A549 (cell line): ENCODE measurements around the gene HERC2. TPM values are rescaled to one million over a fixed set of nuclear protein-coding genes. Genes with fewer than 3 reads are reported as not detected.
A peak's percentile ranks its signal among the peaks of the same experiment; 100 is the strongest.
"Not testable (repeated sequence)": the region's sequence is repeated elsewhere in the genome, so short reads cannot be mapped to it uniquely, and the experiment has no call there.

Source experiments
- ATAC-seq, 2 experiments: fragments of 200-7000 bp in 1 of 2; fragments of >200 bp in 1 of 2; cut with Nextera tagmentation in 1 of 2; cut with Tn5 transposase in 1 of 2; 3 replicates each; pipeline versions ENCODE4 v1.8.0 to v1.9.1; 2018 to 2020; ENCODE audit warnings: mild to moderate bottlenecking in 1 of 2, moderate library complexity in 1 of 2
- CTCF ChIA-PET: fragments of 300-600 bp; sonication (Branson Sonifier 250); formaldehyde crosslinking; extraction: SDS; loops from one replicate; lab custom pipeline; 2021; ENCODE audit warnings: antibody characterized with exemption, inconsistent platforms; lab: Yijun Ruan, JAX
- POLR2A ChIA-PET: fragments of 350-600 bp; formaldehyde crosslinking; extraction: SDS; loops from one replicate; lab custom pipeline; 2021; ENCODE audit warnings: antibody characterized with exemption, inconsistent platforms; lab: Yijun Ruan, JAX
- DNase-seq, 2 experiments: peaks; one replicate each; pipeline versions ENCODE4 v3.0.0 to v3.0.0-alpha.2; 2011 to 2016; ENCODE audit warnings: low read depth in 1 of 2, low spot score in 1 of 2
- FAIRE-seq: peaks from 2 replicates; lab custom pipeline; 2011; peaks lifted over from hg19 to GRCh38; lab: Jason Lieb, UNC
- H3K27ac ChIP-seq, 2 experiments: fragments of >200 bp; sonication (Bioruptor Twin); formaldehyde crosslinking; 3 replicates each; pipeline ENCODE4 v1.5.1; 2016 to 2017
- H3K4me1 ChIP-seq: fragments of >200 bp; sonication (Bioruptor Twin); formaldehyde crosslinking; 3 replicates; pipeline ENCODE4 v1.6.1; 2016
- H3K4me2 ChIP-seq: fragments of >200 bp; sonication (Bioruptor Twin); formaldehyde crosslinking; 3 replicates; pipeline ENCODE4 v1.6.1; 2016
- H3K4me3 ChIP-seq: fragments of >200 bp; sonication (Bioruptor Twin); formaldehyde crosslinking; 3 replicates; pipeline ENCODE4 v1.5.1; 2016
- H3K9me3 ChIP-seq: fragments of >200 bp; sonication (Bioruptor Twin); formaldehyde crosslinking; 3 replicates; pipeline ENCODE4 v1.6.1; 2016
- WGBS: methylation state at CpG from one replicate; pipeline ENCODE4 v1.1.6; 2017; ENCODE audit errors: missing lambda C conversion rate; 5-methylcytosine and 5-hydroxymethylcytosine counted together
- polyA minus RNA-seq: library from RNA; depleted of rRNA, polyadenylated mRNA; stranded (reverse); fragments of >200 nt; gene quantifications from 2 replicates; pipeline ENCODE4 v1.2.3, GENCODE V29; 2011; rRNA and poly(A)+ RNA removed
- polyA plus RNA-seq, 4 experiments: library from polyadenylated mRNA; depleted of rRNA in 3 of 4; stranded (reverse); fragments of >200 nt; fragmentation: RNase III in 1 of 4; extraction: RNeasy Plus Mini Kit Qiagen cat#74134 plus additional on column Dnase treatment in 1 of 4; gene quantifications; 2 replicates in 3 of 4; 3 replicates in 1 of 4; pipeline ENCODE4 v1.2.3, GENCODE V29; 2011 to 2017

The HERC2 gene
- polyA plus RNA-seq (2011; rRNA removed) (32.8 and 40.9 TPM in 2 replicates), polyA plus RNA-seq (2017; fragmentation: RNase III; extraction: RNeasy Plus Mini Kit Qiagen cat#74134 plus additional on column Dnase treatment) (31.4 to 34.2 TPM (median 33.4 TPM) in 3 replicates), polyA minus RNA-seq (92.4 and 113 TPM in 2 replicates)
- 46.7 and 51.5 TPM in 2 replicates for polyA plus RNA-seq (2012; cell fraction: cytosol; rRNA removed)
- 176 and 222 TPM in 2 replicates for polyA plus RNA-seq (2012; cell fraction: nucleus; rRNA removed)

- ATAC-seq, FAIRE-seq, H3K9me3 ChIP-seq, H3K4me1 ChIP-seq, POLR2A ChIA-PET, DNase-seq, CTCF ChIA-PET: not testable (repeated sequence)
- Histone ChIP-seq H3K4me2 (peak within 1 kb of the TSS; percentile 69), H3K27ac (peak within 1 kb of the TSS; percentile 65 to 83; a peak in 5 of 6 replicates), H3K4me3 (peak within 1 kb of the TSS; percentile 53)
- no CpG with 5 or more reads among the region's 52 CpGs for WGBS
Observed at GRCh38 chr15:28322129-28322588, at the start of gene HERC2. TSS of gene HERC2 (minus strand) at chr15:28322179. CDS start at chr15:28321433, 746 bp downstream.

- ATAC-seq, DNase-seq, H3K27ac ChIP-seq, H3K9me3 ChIP-seq, CTCF ChIA-PET, H3K4me2 ChIP-seq, H3K4me1 ChIP-seq, H3K4me3 ChIP-seq, POLR2A ChIA-PET, FAIRE-seq: not testable (repeated sequence)
- WGBS: 87% methylated on average over 6 of the region's 17 CpGs
Observed at GRCh38 chr15:28365502-28365901, 43.5 kb upstream of the HERC2 start.

- POLR2A ChIA-PET, CTCF ChIA-PET, H3K4me3 ChIP-seq, H3K9me3 ChIP-seq, ATAC-seq, DNase-seq, H3K27ac ChIP-seq, FAIRE-seq, H3K4me2 ChIP-seq, H3K4me1 ChIP-seq: not testable (repeated sequence)
- WGBS: no CpG with 5 or more reads among the region's 7 CpGs
Observed at GRCh38 chr15:28357984-28358383, 36.0 kb upstream of the HERC2 start, which contains the start of gene GOLGA6L24. TSS of gene GOLGA6L24 (minus strand) at chr15:28358084. CDS start at chr15:28358023, 61 bp downstream.

GRCh38 chr15:28321358-28322078, 461 bp downstream of the HERC2 start:
- FAIRE-seq, POLR2A ChIA-PET, CTCF ChIA-PET, DNase-seq, H3K9me3 ChIP-seq, H3K4me1 ChIP-seq, ATAC-seq: not testable (repeated sequence)
- WGBS: 2% methylated on average over 13 of the region's 39 CpGs
- H3K4me2 ChIP-seq: peak overlapping the region; percentile 69
- peak overlapping the region; percentile 53 for H3K4me3 ChIP-seq
- H3K27ac ChIP-seq: peak overlapping the region; percentile 65 to 83; a peak in 5 of 6 replicates

- POLR2A ChIA-PET, FAIRE-seq, DNase-seq, H3K4me1 ChIP-seq, H3K4me3 ChIP-seq, ATAC-seq, H3K27ac ChIP-seq, CTCF ChIA-PET, H3K4me2 ChIP-seq, H3K9me3 ChIP-seq: not testable (repeated sequence)
- 97% methylated on average over 1 of the region's 1 CpG for WGBS
Observed at GRCh38 chr15:28319725-28320124, 2.3 kb downstream of the HERC2 start.

- H3K4me2 ChIP-seq, CTCF ChIA-PET, H3K4me3 ChIP-seq, POLR2A ChIA-PET, FAIRE-seq, DNase-seq, H3K9me3 ChIP-seq, H3K27ac ChIP-seq, ATAC-seq, H3K4me1 ChIP-seq: not testable (repeated sequence)
- 100% methylated on average over 1 of the region's 3 CpGs for WGBS
Observed at GRCh38 chr15:28318828-28319227, 3.2 kb downstream of the HERC2 start.

- H3K4me3 ChIP-seq, DNase-seq, POLR2A ChIA-PET, FAIRE-seq, H3K9me3 ChIP-seq, CTCF ChIA-PET, ATAC-seq, H3K4me2 ChIP-seq, H3K27ac ChIP-seq, H3K4me1 ChIP-seq: not testable (repeated sequence)
- WGBS: 92% methylated on average over 13 of the region's 13 CpGs
Observed at GRCh38 chr15:28318122-28318521, 3.9 kb downstream of the HERC2 start.

GRCh38 chr15:28316958-28317357, 5.0 kb downstream of the HERC2 start:
- H3K4me2 ChIP-seq, H3K9me3 ChIP-seq, DNase-seq, FAIRE-seq, POLR2A ChIA-PET, CTCF ChIA-PET, ATAC-seq, H3K4me1 ChIP-seq, H3K27ac ChIP-seq, H3K4me3 ChIP-seq: not testable (repeated sequence)
- 95% methylated on average over 7 of the region's 7 CpGs for WGBS

GRCh38 chr15:28310454-28310853, 11.5 kb downstream of the HERC2 start:
- FAIRE-seq, H3K4me2 ChIP-seq, H3K4me1 ChIP-seq, CTCF ChIA-PET, H3K27ac ChIP-seq, H3K4me3 ChIP-seq, DNase-seq, POLR2A ChIA-PET, ATAC-seq: not testable (repeated sequence)
- peaks cover 15% of the 10 kb centered on the region; the same call in 2 of the 3 replicates for H3K9me3 ChIP-seq
- WGBS: 88% methylated on average over 11 of the region's 11 CpGs

- CTCF ChIA-PET, H3K4me1 ChIP-seq, H3K4me2 ChIP-seq, ATAC-seq, H3K4me3 ChIP-seq, H3K27ac ChIP-seq, POLR2A ChIA-PET, DNase-seq, FAIRE-seq: not testable (repeated sequence)
- WGBS: 94% methylated on average over 5 of the region's 5 CpGs
- H3K9me3 ChIP-seq: peaks cover 15% of the 10 kb centered on the region; the same call in 2 of the 3 replicates
Observed at GRCh38 chr15:28308718-28309117, 13.3 kb downstream of the HERC2 start.

- WGBS: 73% methylated on average over 2 of the region's 2 CpGs
- DNase-seq, H3K4me2 ChIP-seq, H3K4me3 ChIP-seq, FAIRE-seq, H3K4me1 ChIP-seq, CTCF ChIA-PET, ATAC-seq, POLR2A ChIA-PET, H3K27ac ChIP-seq: not testable (repeated sequence)
- peaks cover 15% of the 10 kb centered on the region; the same call in 2 of the 3 replicates for H3K9me3 ChIP-seq
Observed at GRCh38 chr15:28305700-28306099, 16.3 kb downstream of the HERC2 start.
